PFSK-1 (cell line): ENCODE measurements around the gene OR2Z1. TPM values are rescaled to one million over a fixed set of nuclear protein-coding genes. Genes with fewer than 3 reads are reported as not detected.

Source experiments
- FOXP2 ChIP-seq: optimal IDR thresholded peaks from 2 replicates; pipeline ENCODE3; 2011; ENCODE audit warnings: borderline replicate concordance, control low read depth, inconsistent platforms; ENCODE audit not compliant: insufficient read depth; ENCODE audit errors: extremely low read length, extremely low read depth
- POLR2AphosphoS5 ChIP-seq: IDR thresholded peaks from 2 replicates; pipeline ENCODE4 v1.6.1; 2012; ENCODE audit warnings: low read depth, mild to moderate bottlenecking, control low read depth, low read length, moderate library complexity
- SIN3A ChIP-seq: IDR thresholded peaks from 2 replicates; pipeline ENCODE4 v1.6.1; 2012; ENCODE audit warnings: mild to moderate bottlenecking, low read length, moderate library complexity, borderline replicate concordance; ENCODE audit not compliant: insufficient read depth
- TAF1 ChIP-seq: IDR thresholded peaks from 2 replicates; pipeline ENCODE4 v1.6.1; 2012; ENCODE audit warnings: low read length, control low read depth, borderline replicate concordance; ENCODE audit not compliant: insufficient read depth
- polyA plus RNA-seq: library from polyadenylated mRNA; unstranded; fragments of >200 nt; gene quantifications from one replicate; pipeline ENCODE4 v1.2.1, GENCODE V29; 2012; ENCODE audit warnings: low read depth, missing spikeins; ENCODE audit not compliant: insufficient read length
- TF ChIP-seq, protein P1 (sequence below), 2 experiments: IDR thresholded peaks; 2 replicates each; pipeline versions ENCODE4 v1.6.1 to v1.8.0; 2011 to 2012; ENCODE audit warnings: low read depth in 2 of 2, low read length in 2 of 2, control low read depth in 1 of 2, inconsistent platforms in 1 of 2, mild to moderate bottlenecking in 1 of 2, moderate library complexity in 1 of 2; ENCODE audit not compliant: insufficient read depth in 1 of 2

Gene OR2Z1, protein sequence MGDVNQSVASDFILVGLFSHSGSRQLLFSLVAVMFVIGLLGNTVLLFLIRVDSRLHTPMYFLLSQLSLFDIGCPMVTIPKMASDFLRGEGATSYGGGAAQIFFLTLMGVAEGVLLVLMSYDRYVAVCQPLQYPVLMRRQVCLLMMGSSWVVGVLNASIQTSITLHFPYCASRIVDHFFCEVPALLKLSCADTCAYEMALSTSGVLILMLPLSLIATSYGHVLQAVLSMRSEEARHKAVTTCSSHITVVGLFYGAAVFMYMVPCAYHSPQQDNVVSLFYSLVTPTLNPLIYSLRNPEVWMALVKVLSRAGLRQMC
- polyA plus RNA-seq: not detected

DNA sequence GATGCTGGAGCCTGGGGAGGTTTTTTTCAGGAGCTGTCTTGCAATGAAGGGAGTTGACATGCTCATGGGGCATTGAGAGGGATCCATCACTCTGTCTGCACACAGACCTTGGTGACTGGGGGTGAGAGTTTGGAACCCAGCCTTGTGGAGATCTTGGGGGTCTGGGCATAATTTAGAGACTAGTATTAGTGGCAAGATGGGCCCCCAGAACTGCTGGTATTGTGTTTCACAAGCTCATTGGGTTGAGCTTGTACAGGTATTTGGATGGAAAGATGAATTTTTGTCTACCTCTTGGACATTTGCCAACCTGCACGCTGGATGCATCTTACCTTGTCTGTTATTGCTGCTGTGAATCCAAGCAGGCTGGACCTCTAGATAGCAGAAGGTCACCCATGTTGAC lies at the start of gene OR2Z1:
TSS of gene OR2Z1 (plus strand) at position 301 of the 400 bp plus-strand sequence. CDS start 9,395 bp downstream, outside the sequence.
- TF ChIP-seq POLR2AphosphoS5: no peak

DNA sequence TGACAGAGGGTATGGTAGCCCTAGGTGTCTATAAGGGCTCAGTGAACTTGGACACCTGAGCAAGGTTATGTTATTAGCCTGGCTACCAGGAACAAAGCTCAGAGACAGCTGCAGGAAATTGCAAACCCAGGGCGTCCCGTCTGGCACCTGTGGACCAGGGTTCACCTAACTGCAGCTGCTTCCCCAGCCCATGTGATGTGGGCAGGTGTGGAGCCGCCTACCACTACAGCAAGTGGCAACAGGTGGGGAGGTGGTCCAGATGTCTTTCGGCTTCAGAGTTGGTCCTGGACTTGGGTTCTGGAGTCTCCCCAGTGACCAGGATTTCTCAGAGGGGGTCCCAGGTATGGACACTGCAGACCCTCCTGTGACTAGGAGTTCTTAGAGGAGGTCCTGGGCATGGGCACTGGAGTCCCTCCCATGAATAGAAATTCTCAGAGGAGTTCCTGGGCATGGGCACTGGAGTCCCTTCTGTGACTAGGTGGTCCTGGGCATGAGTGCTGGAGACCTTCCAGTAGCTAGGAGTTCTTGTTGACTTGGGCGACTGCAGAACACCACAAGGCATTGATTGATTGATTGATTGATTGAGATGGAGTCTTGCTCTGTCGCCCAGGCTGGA lies 48.0 kb upstream of the OR2Z1 start:
- TF ChIP-seq SIN3A (no peak), FOXP2 (no peak), TAF1 (no peak)
- TF ChIP-seq, protein P1, sequence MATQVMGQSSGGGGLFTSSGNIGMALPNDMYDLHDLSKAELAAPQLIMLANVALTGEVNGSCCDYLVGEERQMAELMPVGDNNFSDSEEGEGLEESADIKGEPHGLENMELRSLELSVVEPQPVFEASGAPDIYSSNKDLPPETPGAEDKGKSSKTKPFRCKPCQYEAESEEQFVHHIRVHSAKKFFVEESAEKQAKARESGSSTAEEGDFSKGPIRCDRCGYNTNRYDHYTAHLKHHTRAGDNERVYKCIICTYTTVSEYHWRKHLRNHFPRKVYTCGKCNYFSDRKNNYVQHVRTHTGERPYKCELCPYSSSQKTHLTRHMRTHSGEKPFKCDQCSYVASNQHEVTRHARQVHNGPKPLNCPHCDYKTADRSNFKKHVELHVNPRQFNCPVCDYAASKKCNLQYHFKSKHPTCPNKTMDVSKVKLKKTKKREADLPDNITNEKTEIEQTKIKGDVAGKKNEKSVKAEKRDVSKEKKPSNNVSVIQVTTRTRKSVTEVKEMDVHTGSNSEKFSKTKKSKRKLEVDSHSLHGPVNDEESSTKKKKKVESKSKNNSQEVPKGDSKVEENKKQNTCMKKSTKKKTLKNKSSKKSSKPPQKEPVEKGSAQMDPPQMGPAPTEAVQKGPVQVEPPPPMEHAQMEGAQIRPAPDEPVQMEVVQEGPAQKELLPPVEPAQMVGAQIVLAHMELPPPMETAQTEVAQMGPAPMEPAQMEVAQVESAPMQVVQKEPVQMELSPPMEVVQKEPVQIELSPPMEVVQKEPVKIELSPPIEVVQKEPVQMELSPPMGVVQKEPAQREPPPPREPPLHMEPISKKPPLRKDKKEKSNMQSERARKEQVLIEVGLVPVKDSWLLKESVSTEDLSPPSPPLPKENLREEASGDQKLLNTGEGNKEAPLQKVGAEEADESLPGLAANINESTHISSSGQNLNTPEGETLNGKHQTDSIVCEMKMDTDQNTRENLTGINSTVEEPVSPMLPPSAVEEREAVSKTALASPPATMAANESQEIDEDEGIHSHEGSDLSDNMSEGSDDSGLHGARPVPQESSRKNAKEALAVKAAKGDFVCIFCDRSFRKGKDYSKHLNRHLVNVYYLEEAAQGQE (IDR thresholded peaks at IDR 0.05; ENCODE audit: insufficient read depth in 1 of 2, low read depth in 2 of 2, low read length in 2 of 2): no peak

DNA sequence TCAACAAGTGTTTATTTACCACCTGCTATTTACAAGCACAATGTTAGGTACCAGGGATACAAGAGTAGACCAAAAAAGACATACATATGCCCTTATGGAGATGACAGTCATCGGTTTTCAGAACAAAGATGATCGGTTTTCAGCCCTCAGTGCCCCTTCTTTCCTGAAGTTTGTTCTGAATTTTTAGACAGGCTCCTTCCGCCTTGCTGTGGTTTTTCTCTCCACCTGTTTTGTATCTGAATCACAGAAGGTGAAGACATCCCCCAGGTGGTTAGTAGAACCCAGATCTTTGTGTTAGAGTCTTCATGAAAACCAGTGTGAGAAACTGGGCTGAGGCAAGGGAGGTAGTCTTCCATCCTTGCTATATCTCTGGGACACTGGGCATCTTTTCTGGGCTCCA lies 46.4 kb upstream of the OR2Z1 start:
- TF ChIP-seq TAF1: no peak

DNA sequence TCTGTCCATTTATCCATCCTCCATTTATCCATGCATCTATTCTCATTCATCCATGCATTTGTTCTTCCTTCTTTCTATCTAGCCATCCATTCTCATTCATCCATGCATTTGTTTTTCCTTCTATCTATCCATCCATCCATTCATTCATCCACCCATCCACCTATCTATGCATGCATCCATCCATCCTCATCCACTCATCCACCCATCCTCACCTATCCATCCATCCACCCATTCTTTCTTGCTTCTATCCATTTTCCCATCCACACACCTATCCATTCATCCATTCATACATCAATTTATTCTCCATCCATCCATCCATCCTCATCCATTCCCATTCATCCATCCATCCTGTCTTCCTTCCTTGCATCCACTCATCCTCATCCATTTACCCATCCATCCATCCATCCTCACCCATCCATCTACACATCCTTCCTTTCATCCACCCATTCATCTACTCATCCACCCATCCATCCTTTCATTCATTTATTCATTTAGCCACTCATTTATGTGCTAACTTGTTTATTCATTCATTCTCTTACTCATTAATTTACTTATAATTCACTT lies 43.1 kb upstream of the OR2Z1 start:
- TF ChIP-seq SIN3A (no peak), POLR2AphosphoS5 (no peak), TAF1 (no peak), FOXP2 (no peak)
- TF ChIP-seq, protein P1 (IDR thresholded peaks at IDR 0.05; ENCODE audit: insufficient read depth in 1 of 2, low read depth in 2 of 2, low read length in 2 of 2): no peak

DNA sequence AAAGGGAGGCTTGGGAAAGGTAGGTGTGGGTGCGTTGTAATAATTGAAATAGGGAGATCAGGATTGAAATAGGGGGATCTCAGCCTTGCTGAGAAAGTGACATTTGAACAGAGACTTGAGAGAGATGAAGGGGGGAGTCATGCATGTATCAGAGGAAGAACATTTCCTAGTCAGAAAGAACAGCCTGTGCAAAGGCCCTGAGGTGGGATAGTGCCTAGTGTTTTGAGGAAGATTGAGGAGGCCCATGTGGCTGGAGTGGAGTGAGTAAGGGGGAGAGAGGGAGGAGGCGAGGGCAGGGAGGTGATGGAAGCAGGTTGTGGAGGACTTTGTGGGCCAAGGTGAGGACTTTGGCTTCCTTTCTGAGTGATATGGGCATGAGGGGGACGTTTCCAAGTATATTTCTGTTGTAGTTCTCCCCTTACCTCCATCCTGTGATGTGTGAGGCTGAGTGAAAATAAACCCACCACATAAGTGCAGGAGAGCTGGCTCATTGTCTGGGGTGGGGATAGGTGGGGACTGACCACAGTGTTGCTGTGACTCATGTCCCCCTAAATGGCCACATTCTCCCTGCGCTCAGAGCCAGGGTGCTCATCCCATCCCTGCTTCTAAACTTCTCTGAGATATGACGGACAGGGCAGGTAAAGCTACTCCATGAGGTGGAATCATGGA lies 40.6 kb upstream of the OR2Z1 start:
- TF ChIP-seq SIN3A (no peak), FOXP2 (no peak), POLR2AphosphoS5 (no peak), TAF1 (no peak)
- TF ChIP-seq, protein P1 (IDR thresholded peaks at IDR 0.05; ENCODE audit: insufficient read depth in 1 of 2, low read depth in 2 of 2, low read length in 2 of 2): no peak

DNA sequence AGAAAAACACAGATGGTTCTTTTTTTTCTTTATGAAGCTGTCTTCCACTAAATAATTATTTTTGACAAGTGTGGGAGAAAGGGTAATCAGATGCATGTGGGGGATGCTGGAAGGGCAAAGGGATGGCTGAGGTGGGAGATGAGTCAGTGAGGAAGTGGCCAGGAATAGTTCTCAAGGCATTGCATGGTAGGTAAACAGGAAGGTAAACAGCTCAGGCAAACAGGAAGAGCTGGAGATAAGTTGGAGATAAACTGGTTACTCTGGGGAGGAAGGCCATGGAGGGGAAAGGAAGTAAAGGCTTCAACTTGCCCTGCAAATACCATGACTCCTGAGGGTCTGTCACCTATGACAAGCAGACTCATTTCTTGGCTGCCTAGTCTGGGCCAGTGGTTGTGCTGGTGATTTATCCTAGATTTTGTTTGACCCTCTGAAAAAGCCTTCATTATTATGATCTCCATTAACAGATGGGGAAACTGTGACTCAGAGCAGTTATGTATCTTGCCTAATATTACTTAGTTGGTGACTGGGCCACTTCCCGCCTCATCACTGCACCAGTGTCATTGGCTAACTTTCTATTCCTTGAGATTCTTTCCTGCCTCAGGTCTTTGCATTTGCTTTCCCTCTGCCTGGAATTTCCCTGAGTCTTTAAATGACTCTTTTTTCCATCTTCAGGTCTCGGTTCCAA lies 39.9 kb upstream of the OR2Z1 start:
- TF ChIP-seq POLR2AphosphoS5 (0 out of 2 replicates have a peak, but pooled peaks have one; percentile 27), TAF1 (no peak), SIN3A (no peak), FOXP2 (peak; percentile 99)
- TF ChIP-seq, protein P1 (IDR thresholded peaks at IDR 0.05; ENCODE audit: insufficient read depth in 1 of 2, low read depth in 2 of 2, low read length in 2 of 2): no peak
